GM18873 (cell line): Measurements from ENCODE around the gene SP2.

Experiments used
- ATAC-seq: cut with Tn5 transposase; IDR thresholded peaks from one replicate; pipeline ENCODE4 v1.9.1; 2021; ENCODE audit warnings: mild to moderate bottlenecking, moderate library complexity, moderate number of reproducible peaks; ENCODE audit not compliant: unreplicated experiment, low FRiP score

SP2 gene

GRCh38 chr17:47888293-47888692, 7.7 kb upstream of the SP2 start:
- no peak for ATAC-seq

GRCh38 chr17:47889734-47890529, 6.1 kb upstream of the SP2 start:
- no peak for ATAC-seq

GRCh38 chr17:47891545-47892088, 4.4 kb upstream of the SP2 start:
- no peak for ATAC-seq

- no peak for ATAC-seq
Observed at GRCh38 chr17:47894498-47895346, 1.3 kb upstream of the SP2 start.

- no peak for ATAC-seq
Observed at GRCh38 chr17:47895347-47895855, 635 bp upstream of the SP2 start.

- ATAC-seq = no peak
Observed at GRCh38 chr17:47896672-47897490, 845 bp downstream of the SP2 start.

GRCh38 chr17:47897561-47897960, 1.5 kb downstream of the SP2 start:
- ATAC-seq = no peak

GRCh38 chr17:47898241-47898640, 2.2 kb downstream of the SP2 start:
- ATAC-seq = no peak

GRCh38 chr17:47899643-47900042, 3.6 kb downstream of the SP2 start:
- no peak for ATAC-seq

GRCh38 chr17:47901423-47901822, 5.4 kb downstream of the SP2 start:
- ATAC-seq = no peak

GRCh38 chr17:47902039-47902744, 6.2 kb downstream of the SP2 start:
- ATAC-seq = no peak

GRCh38 chr17:47905221-47905733, 9.2 kb downstream of the SP2 start:
- no peak for ATAC-seq

GRCh38 chr17:47906443-47906842, 10.4 kb downstream of the SP2 start:
- no peak for ATAC-seq

- no peak for ATAC-seq
Observed at GRCh38 chr17:47907932-47908562, 12.0 kb downstream of the SP2 start.

- no peak for ATAC-seq
Observed at GRCh38 chr17:47913050-47913449, 17.0 kb downstream of the SP2 start.

GRCh38 chr17:47914306-47914948, 18.4 kb downstream of the SP2 start:
- no peak for ATAC-seq

GRCh38 chr17:47915776-47916398, 19.9 kb downstream of the SP2 start:
- ATAC-seq = no peak
